AG08395 (cell line): ENCODE data around the gene PDE4D.

Experiments used
- DNase-seq: peaks from one replicate; pipeline ENCODE4 v3.0.0; 2012; ENCODE audit warnings: mixed read lengths, low spot score

The PDE4D gene

GRCh38 chr5:59173578-59173977 lies 719.9 kb downstream of the PDE4D start:
- DNase-seq = no peak

GRCh38 chr5:59171131-59171530 lies 722.4 kb downstream of the PDE4D start:
- DNase-seq = no peak

- no peak for DNase-seq
Observed at GRCh38 chr5:59169768-59170150, 723.8 kb downstream of the PDE4D start.

GRCh38 chr5:59169081-59169767 lies 724.3 kb downstream of the PDE4D start:
- DNase-seq = no peak

- DNase-seq = no peak
Observed at GRCh38 chr5:59168067-59168466, 725.5 kb downstream of the PDE4D start.

- peak; percentile 44 for DNase-seq
Observed at GRCh38 chr5:59164041-59164830, 729.3 kb downstream of the PDE4D start.

GRCh38 chr5:59161221-59162105 lies 732.1 kb downstream of the PDE4D start:
- no peak for DNase-seq

GRCh38 chr5:59158637-59159391 lies 734.7 kb downstream of the PDE4D start:
- DNase-seq = no peak

- DNase-seq = no peak
Observed at GRCh38 chr5:59158165-59158564, 735.4 kb downstream of the PDE4D start.

GRCh38 chr5:59157068-59157467 lies 736.5 kb downstream of the PDE4D start:
- no peak for DNase-seq

- DNase-seq = no peak
Observed at GRCh38 chr5:59152701-59153245, 740.8 kb downstream of the PDE4D start.

- DNase-seq = no peak
Observed at GRCh38 chr5:59151162-59151889, 742.2 kb downstream of the PDE4D start.

- no peak for DNase-seq
Observed at GRCh38 chr5:59149827-59150226, 743.7 kb downstream of the PDE4D start.

- DNase-seq = no peak
Observed at GRCh38 chr5:59149271-59149670, 744.3 kb downstream of the PDE4D start.

- DNase-seq = no peak
Observed at GRCh38 chr5:59146729-59147128, 746.8 kb downstream of the PDE4D start.

GRCh38 chr5:59143926-59144333 lies 749.6 kb downstream of the PDE4D start:
- no peak for DNase-seq

- DNase-seq = no peak
Observed at GRCh38 chr5:59142927-59143326, 750.6 kb downstream of the PDE4D start.

GRCh38 chr5:59142138-59142537 lies 751.4 kb downstream of the PDE4D start:
- no peak for DNase-seq

- DNase-seq = no peak
Observed at GRCh38 chr5:59140133-59140532, 753.4 kb downstream of the PDE4D start.

GRCh38 chr5:59139695-59140094 lies 753.8 kb downstream of the PDE4D start:
- no peak for DNase-seq

GRCh38 chr5:59138509-59138908 lies 755.0 kb downstream of the PDE4D start:
- no peak for DNase-seq
